Pulmonary artery endothelial cell (primary cell): ENCODE measurements around the gene D2HGDH. TPM values are rescaled to one million over a fixed set of nuclear protein-coding genes. Genes with fewer than 3 reads are reported as not detected.
"Not testable (repeated sequence)": the region's sequence is repeated elsewhere in the genome, so short reads cannot be mapped to it uniquely, and the experiment has no call there.

Experiments used
- DNase-seq: peaks from one replicate; pipeline ENCODE4 v3.0.0-alpha.2; 2011; ENCODE audit warnings: low read depth, low spot score
- total RNA-seq: library from RNA; depleted of rRNA; stranded (reverse); fragments of >200 nt; gene quantifications from 2 replicates; pipeline ENCODE4 v1.2.3, GENCODE V29; 2014

D2HGDH gene
- total RNA-seq, 1 donor from 2014 or later, result 10.7 TPM

- no peak for DNase-seq
These were observed 9.2 kb upstream of the D2HGDH start for GRCh38 chr2:241724975-241725870.

- no peak for DNase-seq
These were observed 8.0 kb upstream of the D2HGDH start for GRCh38 chr2:241726459-241726858.

- no peak for DNase-seq
These were observed 6.4 kb upstream of the D2HGDH start for GRCh38 chr2:241728000-241728399.

- DNase-seq, result no peak
These were observed 5.8 kb upstream of the D2HGDH start for GRCh38 chr2:241728627-241729026.

- no peak for DNase-seq
These were observed 4.6 kb upstream of the D2HGDH start for GRCh38 chr2:241729868-241730267.

GRCh38 chr2:241730671-241731293 is 3.6 kb upstream of the D2HGDH start:
- no peak for DNase-seq

- DNase-seq, result not testable (repeated sequence)
These were observed 1.8 kb upstream of the D2HGDH start for GRCh38 chr2:241732513-241733186.

- no peak for DNase-seq
These were observed 831 bp upstream of the D2HGDH start for GRCh38 chr2:241733391-241734207.

- no peak for DNase-seq
These were observed 293 bp upstream of the D2HGDH start for GRCh38 chr2:241734208-241734466.

GRCh38 chr2:241736111-241736510 is 1.7 kb downstream of the D2HGDH start:
- no peak for DNase-seq

- DNase-seq, result no peak
These were observed 3.7 kb downstream of the D2HGDH start for GRCh38 chr2:241738040-241738686.

- DNase-seq, result no peak
These were observed 4.7 kb downstream of the D2HGDH start for GRCh38 chr2:241739177-241739576.

- DNase-seq, result no peak
These were observed 5.2 kb downstream of the D2HGDH start for GRCh38 chr2:241739651-241740050.

GRCh38 chr2:241741016-241741415 is 6.6 kb downstream of the D2HGDH start:
- no peak for DNase-seq

GRCh38 chr2:241742320-241742939 is 8.0 kb downstream of the D2HGDH start:
- no peak for DNase-seq

- DNase-seq, result not testable (repeated sequence)
These were observed 8.6 kb downstream of the D2HGDH start for GRCh38 chr2:241743008-241743407.

- no peak for DNase-seq
These were observed 9.2 kb downstream of the D2HGDH start for GRCh38 chr2:241743620-241744019.

- DNase-seq, result no peak
These were observed 9.8 kb downstream of the D2HGDH start for GRCh38 chr2:241744028-241744754.

GRCh38 chr2:241745276-241745675 is 10.8 kb downstream of the D2HGDH start:
- DNase-seq, result no peak

- DNase-seq, result no peak
These were observed 11.7 kb downstream of the D2HGDH start for GRCh38 chr2:241746084-241746483.
